PC-3 (cell line): ENCODE measurements around the gene DNPH1. TPM values are rescaled to one million over a fixed set of nuclear protein-coding genes. Genes with fewer than 3 reads are reported as not detected.
A peak's percentile ranks its signal among the peaks of the same experiment; 100 is the strongest.

ENCODE experiments used
- ATAC-seq: fragments of 200-7000 bp; cut with Tn5 transposase; 2 replicates; pipeline ENCODE4 v1.9.1; 2020; ENCODE audit warnings: mild to moderate bottlenecking, moderate library complexity
- BruUV-seq: library from RNA; stranded (reverse); fragments of 400-500 nt; replicated peaks from 2 replicates; lab custom pipeline; 2021; lab: Mats Ljungman, UMichigan
- CTCF ChIA-PET: fragments of 300-600 bp; sonication (Branson Sonifier 250); formaldehyde crosslinking; loops from one replicate; lab custom pipeline; 2022; ENCODE audit warnings: antibody characterized with exemption; lab: Charles Lee
- POLR2A ChIA-PET: fragments of 300-600 bp; sonication (Branson Sonifier 250); formaldehyde crosslinking; loops from one replicate; lab custom pipeline; 2022; ENCODE audit warnings: antibody characterized with exemption; ENCODE audit not compliant: unreplicated experiment; lab: Charles Lee
- DNase-seq: peaks from one replicate; pipeline ENCODE4 v3.0.0-alpha.2; 2015
- H2AFZ ChIP-seq: fragments of 300-600 bp; sonication (generic); 2 replicates; pipeline ENCODE4 v1.6.0; 2016; ENCODE audit warnings: antibody characterized with exemption, low read length
- H3F3A ChIP-seq: fragments of 300-600 bp; sonication (generic); one replicate; pipeline ENCODE4 v1.6.0; 2017; ENCODE audit warnings: antibody characterized with exemption, low read length, control low read depth, mild to moderate bottlenecking; ENCODE audit not compliant: unreplicated experiment
- H3K27ac ChIP-seq: fragments of 300-600 bp; sonication (generic); 2 replicates; pipeline ENCODE4 v1.5.1; 2016; ENCODE audit warnings: mild to moderate bottlenecking, low read length
- H3K27me3 ChIP-seq: fragments of 300-600 bp; sonication (generic); 2 replicates; pipeline ENCODE4 v1.6.1; 2016; ENCODE audit warnings: low read length, mixed read lengths
- H3K36me3 ChIP-seq: fragments of 300-600 bp; sonication (generic); 2 replicates; pipeline ENCODE4 v1.6.1; 2016; ENCODE audit warnings: low read depth, mixed run types, low read length, mixed read lengths
- H3K4me1 ChIP-seq: fragments of 300-600 bp; sonication (generic); 2 replicates; pipeline ENCODE4 v1.5.1; 2016; ENCODE audit warnings: low read length; ENCODE audit not compliant: insufficient read depth
- H3K4me2 ChIP-seq: fragments of 300-600 bp; sonication (generic); 2 replicates; pipeline ENCODE4 v1.6.0; 2016; ENCODE audit warnings: low read length
- H3K4me3 ChIP-seq: fragments of 300-600 bp; sonication (generic); 2 replicates; pipeline ENCODE4 v1.5.1; 2016; ENCODE audit warnings: mild to moderate bottlenecking, low read length, mixed read lengths
- H3K79me2 ChIP-seq: fragments of 300-600 bp; sonication (generic); 2 replicates; pipeline ENCODE4 v1.6.1; 2017; ENCODE audit warnings: low read length, mixed read lengths
- H3K9ac ChIP-seq: fragments of 300-600 bp; sonication (generic); 2 replicates; pipeline ENCODE4 v1.6.0; 2016; ENCODE audit warnings: mild to moderate bottlenecking, low read length
- H3K9me2 ChIP-seq: fragments of 300-600 bp; sonication (generic); replicated peaks from 2 replicates; pipeline ENCODE4 v1.6.1; 2016; ENCODE audit warnings: mixed run types, low read length, mixed read lengths
- H3K9me3 ChIP-seq: fragments of 300-600 bp; sonication (generic); 2 replicates; pipeline ENCODE4 v1.6.1; 2016; ENCODE audit warnings: low read length, mixed read lengths
- H4K20me1 ChIP-seq: fragments of 300-600 bp; sonication (generic); 2 replicates; pipeline ENCODE4 v1.6.1; 2016; ENCODE audit warnings: low read length, mixed read lengths
- EZH2 ChIP-seq: fragments of 300-600 bp; sonication (generic); IDR thresholded peaks from one replicate; pipeline ENCODE4 v1.6.1; 2017; ENCODE audit warnings: antibody characterized with exemption, mild to moderate bottlenecking, low read length; ENCODE audit not compliant: unreplicated experiment
- EZH2phosphoT487 ChIP-seq: fragments of 300-600 bp; sonication (generic); IDR thresholded peaks from 2 replicates; pipeline ENCODE4 v1.6.1; 2018; ENCODE audit warnings: mild to moderate bottlenecking, antibody characterized with exemption, low read length, borderline replicate concordance
- intact Hi-C: fragments of 100-400 bp; cut with micrococcal nuclease; formaldehyde crosslinking; loops from 2 replicates; pipeline ENCODE4 v1.9.0; 2023
- total RNA-seq: library from RNA; depleted of rRNA; stranded (reverse); fragments of >200 nt; gene quantifications from 2 replicates; pipeline ENCODE4 v1.2.3, GENCODE V29; 2014
- TF ChIP-seq, protein P1 (sequence below): fragments of 300-600 bp; sonication (generic); conservative IDR thresholded peaks from 2 replicates; pipeline ENCODE4 v1.5.1; 2017; ENCODE audit warnings: antibody characterized with exemption, low read depth, mild to moderate bottlenecking, low read length

Gene DNPH1
- total RNA-seq, 1 experiment from 2014 or later, result 128 TPM

DNA sequence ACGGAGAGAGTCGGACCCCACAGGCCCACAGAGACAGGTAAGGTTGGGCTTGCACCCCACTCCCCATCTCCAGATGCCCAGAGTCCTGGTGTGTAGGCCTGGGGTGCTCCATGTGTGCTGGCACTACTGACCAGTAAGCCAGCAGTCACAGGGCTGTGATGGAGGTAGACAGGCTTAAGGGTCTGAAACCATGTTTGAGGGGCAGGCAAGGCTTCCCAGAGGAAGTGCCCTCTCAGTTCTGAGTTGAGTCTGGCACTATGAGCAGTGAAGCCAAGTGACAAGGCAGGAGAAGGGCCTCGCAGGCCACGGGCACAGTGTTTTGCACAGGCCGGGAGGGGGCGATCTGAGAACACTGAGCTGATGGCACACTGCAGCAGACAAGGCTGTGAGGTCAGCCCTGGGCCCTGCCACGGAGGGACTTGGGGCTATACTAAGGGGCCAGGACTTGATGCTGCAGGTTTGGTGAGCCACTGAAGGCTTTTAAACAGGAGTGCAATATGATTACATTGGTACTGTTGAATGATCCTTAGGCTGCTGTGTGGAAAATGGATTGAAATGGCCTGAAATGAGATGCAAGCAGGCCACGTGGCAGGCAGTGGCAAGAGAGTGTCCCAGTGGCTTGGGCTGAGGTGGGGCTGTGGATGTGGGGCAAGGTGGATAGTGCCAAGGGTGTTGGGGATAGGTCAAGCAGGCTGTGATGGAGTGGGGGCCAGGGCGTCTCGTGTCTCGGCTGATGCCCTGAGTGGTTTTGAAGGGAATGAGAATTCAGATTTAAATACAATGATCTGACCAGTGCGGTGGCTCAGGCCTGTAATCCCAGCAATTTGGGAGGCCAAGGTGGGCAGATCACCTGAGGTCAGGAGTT, 34.3 kb upstream of the DNPH1 start:
- peak; percentile 77 for DNase-seq
- Histone ChIP-seq H3K4me3 (no peak overlapping the region), H3K4me2 (no peak overlapping the region), H3K9me3 (no peaks in the 10 kb centered on the region), H3K9me2 (no peaks in the 10 kb centered on the region), H3K79me2 (no peaks in the 10 kb centered on the region), H3F3A (no peaks in the 10 kb centered on the region), H3K27me3 (no peaks in the 10 kb centered on the region), H3K27ac (no peak overlapping the region), H3K36me3 (no peaks in the 10 kb centered on the region; the same call in 1 of the 2 replicates), H4K20me1 (no peaks in the 10 kb centered on the region), H3K4me1 (no peaks in the 10 kb centered on the region), H3K9ac (no peak overlapping the region), H2AFZ (no peak overlapping the region)
- intact Hi-C loops, result loop anchor here (1.0 to 5.0 kb wide), 3 partner anchors 71 to 244 kb away; no protein-coding TSS in a partner anchor
- BruUV-seq, result no TSS peak
- ChIA-PET CTCF (interaction anchor here (0.5 to 1.0 kb wide), 3 partner anchors 57 to 134 kb away, joined by 3 to 4 read pairs (median 4); no protein-coding TSS in a partner anchor), POLR2A (no interaction called here)
- TF ChIP-seq EZH2, result no peak
- no peak for TF ChIP-seq EZH2phosphoT487
- TF ChIP-seq, protein P1, sequence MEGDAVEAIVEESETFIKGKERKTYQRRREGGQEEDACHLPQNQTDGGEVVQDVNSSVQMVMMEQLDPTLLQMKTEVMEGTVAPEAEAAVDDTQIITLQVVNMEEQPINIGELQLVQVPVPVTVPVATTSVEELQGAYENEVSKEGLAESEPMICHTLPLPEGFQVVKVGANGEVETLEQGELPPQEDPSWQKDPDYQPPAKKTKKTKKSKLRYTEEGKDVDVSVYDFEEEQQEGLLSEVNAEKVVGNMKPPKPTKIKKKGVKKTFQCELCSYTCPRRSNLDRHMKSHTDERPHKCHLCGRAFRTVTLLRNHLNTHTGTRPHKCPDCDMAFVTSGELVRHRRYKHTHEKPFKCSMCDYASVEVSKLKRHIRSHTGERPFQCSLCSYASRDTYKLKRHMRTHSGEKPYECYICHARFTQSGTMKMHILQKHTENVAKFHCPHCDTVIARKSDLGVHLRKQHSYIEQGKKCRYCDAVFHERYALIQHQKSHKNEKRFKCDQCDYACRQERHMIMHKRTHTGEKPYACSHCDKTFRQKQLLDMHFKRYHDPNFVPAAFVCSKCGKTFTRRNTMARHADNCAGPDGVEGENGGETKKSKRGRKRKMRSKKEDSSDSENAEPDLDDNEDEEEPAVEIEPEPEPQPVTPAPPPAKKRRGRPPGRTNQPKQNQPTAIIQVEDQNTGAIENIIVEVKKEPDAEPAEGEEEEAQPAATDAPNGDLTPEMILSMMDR, result peak; percentile 95
- peak; percentile 99 for ATAC-seq

DNA sequence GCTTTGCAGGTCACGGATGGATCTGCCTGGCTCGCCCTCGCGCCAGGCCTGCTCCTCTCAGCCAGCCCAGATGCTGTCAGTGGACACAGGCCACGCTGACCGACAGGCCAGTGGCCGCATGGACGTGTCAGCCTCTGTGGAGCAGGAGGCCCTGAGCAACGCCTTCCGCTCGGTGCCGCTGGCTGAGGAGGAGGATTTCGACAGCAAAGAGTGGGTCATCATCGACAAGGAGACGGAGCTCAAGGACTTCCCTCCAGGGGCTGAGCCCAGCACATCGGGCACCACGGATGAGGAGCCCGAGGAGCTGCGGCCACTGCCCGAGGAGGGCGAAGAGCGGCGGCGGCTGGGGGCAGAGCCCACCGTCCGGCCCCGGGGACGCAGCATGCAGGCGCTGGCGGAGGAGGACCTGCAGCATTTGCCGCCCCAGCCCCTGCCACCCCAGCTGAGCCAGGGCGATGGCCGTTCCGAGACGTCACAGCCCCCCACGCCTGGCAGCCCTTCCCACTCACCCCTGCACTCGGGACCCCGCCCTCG, 33.6 kb upstream of the DNPH1 start:
- H3F3A ChIP-seq, result no peaks in the 10 kb centered on the region
- no peaks in the 10 kb centered on the region for H3K4me1 ChIP-seq
- no peaks in the 10 kb centered on the region for H3K9me2 ChIP-seq
- DNase-seq (no peak), ATAC-seq (no peak)
- no peaks in the 10 kb centered on the region for H3K79me2 ChIP-seq
- H2AFZ ChIP-seq, result no peak overlapping the region
- H3K4me2 ChIP-seq, result no peak overlapping the region
- no peaks in the 10 kb centered on the region for H4K20me1 ChIP-seq
- H3K9ac ChIP-seq, result no peak overlapping the region
- H3K36me3 ChIP-seq, result no peaks in the 10 kb centered on the region; the same call in 1 of the 2 replicates
- intact Hi-C loops, result loop anchor here (1.0 to 5.0 kb wide), 3 partner anchors 71 to 244 kb away; no protein-coding TSS in a partner anchor
- TF ChIP-seq EZH2, result no peak
- no peak for TF ChIP-seq EZH2phosphoT487
- TF ChIP-seq, protein P1, result no peak
- ChIA-PET POLR2A (no interaction called here), CTCF (interaction anchor here (1.0 kb wide), 1 partner anchor 135 kb away, joined by 3 read pairs; no protein-coding TSS in a partner anchor)
- no TSS peak for BruUV-seq
- H3K27ac ChIP-seq, result no peak overlapping the region
- no peak overlapping the region for H3K4me3 ChIP-seq
- H3K9me3 ChIP-seq, result no peaks in the 10 kb centered on the region
- no peaks in the 10 kb centered on the region for H3K27me3 ChIP-seq
